CD14-positive monocyte (primary cell): ENCODE measurements around the gene PSMD13. TPM values are rescaled to one million over a fixed set of nuclear protein-coding genes. Genes with fewer than 3 reads are reported as not detected.

Source experiments
- DNase-seq, 3 donors: peaks; one replicate each; pipeline ENCODE4 v3.0.0-alpha.2; 2011 to 2022
- H2AFZ ChIP-seq: 2 replicates; pipeline ENCODE4 v1.6.0; 2012; ENCODE audit warnings: mild to moderate bottlenecking, low read depth, low read length, inconsistent platforms; ENCODE audit not compliant: insufficient read depth, poor library complexity, severe bottlenecking
- H3K27ac ChIP-seq, 2 donors: 1 replicate in 1 of 2; 2 replicates in 1 of 2; pipeline ENCODE4 v1.5.1; 2012 to 2013; ENCODE audit warnings: low read length in 2 of 2, control low read depth in 1 of 2, inconsistent platforms in 1 of 2, low read depth in 1 of 2, mild to moderate bottlenecking in 1 of 2
- H3K27me3 ChIP-seq, 2 donors: one replicate each; pipeline versions ENCODE4 v1.6.0 to v1.6.1; 2011 to 2013; ENCODE audit warnings: low read length in 2 of 2; ENCODE audit not compliant: control insufficient read depth in 2 of 2, insufficient read depth in 2 of 2
- H3K36me3 ChIP-seq, 2 donors: replicated peaks in 1 of 2; 1 replicate in 1 of 2; 2 replicates in 1 of 2; pipeline versions ENCODE4 v1.5.1 to v1.6.1; 2012 to 2013; ENCODE audit warnings: low read length in 2 of 2, control low read depth in 1 of 2, inconsistent platforms in 1 of 2, mild to moderate bottlenecking in 1 of 2; ENCODE audit not compliant: insufficient read depth in 2 of 2, control insufficient read depth in 1 of 2
- H3K4me1 ChIP-seq, 2 donors: 1 replicate in 1 of 2; 2 replicates in 1 of 2; pipeline versions ENCODE4 v1.5.1 to v1.6.1; 2012 to 2013; ENCODE audit warnings: low read length in 2 of 2, control low read depth in 1 of 2, inconsistent platforms in 1 of 2, mild to moderate bottlenecking in 1 of 2, moderate library complexity in 1 of 2; ENCODE audit not compliant: insufficient read depth in 2 of 2, control insufficient read depth in 1 of 2
- H3K4me2 ChIP-seq: replicated peaks from 2 replicates; pipeline ENCODE3; 2012; ENCODE audit warnings: low read length, moderate library complexity, mild to moderate bottlenecking; ENCODE audit not compliant: poor library complexity, severe bottlenecking; ENCODE audit errors: extremely low read depth
- H3K4me3 ChIP-seq, 3 experiments: fragments of 200-600 bp in 1 of 3; sonication (generic) in 1 of 3; replicated peaks in 1 of 3; 1 replicate in 2 of 3; 2 replicates in 1 of 3; pipeline ENCODE4 v1.5.1; 2011 to 2013; ENCODE audit warnings: low read length in 3 of 3, mild to moderate bottlenecking in 3 of 3, control low read depth in 2 of 3, low read depth in 2 of 3, inconsistent platforms in 1 of 3, moderate library complexity in 1 of 3
- H3K79me2 ChIP-seq: 2 replicates; pipeline ENCODE4 v1.6.0; 2012; ENCODE audit warnings: mild to moderate bottlenecking, control low read depth, inconsistent platforms, low read length, moderate library complexity; ENCODE audit not compliant: insufficient read depth
- H3K9ac ChIP-seq: 2 replicates; pipeline ENCODE4 v1.6.0; 2017; ENCODE audit warnings: low read length, mild to moderate bottlenecking; ENCODE audit not compliant: insufficient read depth, poor library complexity, severe bottlenecking
- H3K9me3 ChIP-seq, 2 donors: replicated peaks in 1 of 2; 1 replicate in 1 of 2; 2 replicates in 1 of 2; pipeline versions ENCODE4 v1.5.1 to v1.6.1; 2012 to 2013; ENCODE audit warnings: low read length in 2 of 2, control low read depth in 1 of 2; ENCODE audit not compliant: control insufficient read depth in 1 of 2, insufficient read depth in 1 of 2
- H4K20me1 ChIP-seq: 2 replicates; pipeline ENCODE4 v1.6.0; 2012; ENCODE audit warnings: mild to moderate bottlenecking, low read length, control low read depth, moderate library complexity; ENCODE audit not compliant: insufficient read depth
- H3K27ac Mint-ChIP-seq, 7 donors: one replicate each; pipeline ENCODE4 v1.8.0; 2020; ENCODE audit warnings: mild to moderate bottlenecking in 7 of 7, mixed read lengths in 7 of 7, moderate library complexity in 6 of 7, inconsistent platforms in 2 of 7
- H3K27me3 Mint-ChIP-seq, 3 donors: one replicate each; pipeline ENCODE4 v1.8.0; 2021 to 2022; ENCODE audit warnings: low read depth in 3 of 3, mild to moderate bottlenecking in 3 of 3, mixed read lengths in 3 of 3, moderate library complexity in 3 of 3, inconsistent platforms in 1 of 3
- H3K36me3 Mint-ChIP-seq, 2 donors: one replicate each; pipeline ENCODE4 v1.8.0; 2020; ENCODE audit warnings: mixed read lengths in 2 of 2, inconsistent platforms in 1 of 2, mild to moderate bottlenecking in 1 of 2
- H3K4me1 Mint-ChIP-seq: one replicate; pipeline ENCODE4 v1.8.0; 2020; ENCODE audit warnings: mild to moderate bottlenecking, mixed read lengths
- H3K4me3 Mint-ChIP-seq, 2 donors: one replicate each; pipeline ENCODE4 v1.8.0; 2020; ENCODE audit warnings: mild to moderate bottlenecking in 2 of 2, mixed read lengths in 2 of 2, moderate library complexity in 1 of 2
- H3K9me3 Mint-ChIP-seq, 7 donors: one replicate each; pipeline ENCODE4 v1.8.0; 2020 to 2022; ENCODE audit warnings: mixed read lengths in 7 of 7, mild to moderate bottlenecking in 6 of 7, moderate library complexity in 6 of 7, inconsistent platforms in 2 of 7
- WGBS: methylation state at CpG from one replicate; pipeline ENCODE4 v1.1.5; 2013; ENCODE audit warnings: missing lambda C conversion rate; ENCODE audit not compliant: insufficient coverage; 5-methylcytosine and 5-hydroxymethylcytosine counted together
- intact Hi-C, 2 donors: fragments of 100-400 bp; cut with micrococcal nuclease; formaldehyde crosslinking; loops; one replicate each; pipeline versions ENCODE4 v1.15.0 to v1.15.1; 2023
- polyA plus RNA-seq, 3 donors: library from polyadenylated mRNA; depleted of rRNA in 1 of 3; unstranded in 2 of 3; stranded (reverse) in 1 of 3; fragments of 300-500 nt in 2 of 3; fragments of >200 nt in 1 of 3; fragmentation: Illumina TruSeq in 2 of 3; gene quantifications; 1 replicate in 2 of 3; 2 replicates in 1 of 3; pipeline ENCODE4 v1.2.3, GENCODE V29; 2012 to 2021
- TF ChIP-seq, protein P1 (sequence below): fragments of 200-600 bp; IDR thresholded peaks from one replicate; pipeline ENCODE4 v1.8.0; 2022; ENCODE audit warnings: antibody characterized with exemption, mild to moderate bottlenecking

Gene PSMD13
- polyA plus RNA-seq, 3 donors: 136 to 272 (median 218) TPM

DNA sequence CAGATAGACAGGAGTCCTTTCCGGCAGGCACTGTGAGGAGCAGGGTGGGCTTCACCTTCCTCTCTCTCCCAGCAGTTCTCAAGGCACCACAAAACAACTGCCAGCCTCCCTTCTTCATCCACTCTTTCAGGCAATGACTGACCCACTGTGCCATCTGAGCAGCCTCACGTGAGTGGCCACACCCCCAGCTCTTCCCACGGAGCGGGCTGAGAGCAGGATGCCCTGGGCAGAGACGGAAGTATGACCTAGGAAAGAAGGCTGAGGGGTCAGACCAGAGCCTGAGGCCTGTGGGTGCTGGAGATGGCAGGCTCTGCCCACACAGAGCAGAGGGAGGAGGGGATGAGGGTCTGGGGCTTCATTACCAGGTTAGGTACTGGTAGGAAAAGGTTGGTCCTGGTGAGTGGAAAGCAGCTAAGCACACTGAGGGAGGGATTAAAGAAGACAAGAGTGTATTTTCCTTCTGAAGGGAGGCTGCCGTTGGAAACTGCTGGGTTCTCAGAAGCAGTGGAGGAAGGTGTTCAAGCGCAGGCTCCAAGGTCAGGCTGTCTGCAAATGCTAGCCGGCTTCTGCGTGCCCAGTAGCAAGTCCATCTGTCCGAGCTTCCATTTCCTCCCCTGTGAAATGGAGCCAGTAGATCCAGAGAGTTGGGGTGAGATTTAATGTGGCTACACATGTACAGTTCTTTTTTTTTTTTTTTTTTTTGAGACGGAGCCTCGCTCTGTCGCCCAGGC is 46.0 kb downstream of the PSMD13 start:
- H3K27ac ChIP-seq: no peak overlapping the region
- peaks cover 9 to 20% of the 10 kb centered on the region in 2 donors for H3K36me3 Mint-ChIP-seq
- no peak overlapping the region for H3K4me3 ChIP-seq
- peaks cover 40 to 64% of the 10 kb centered on the region in 2 donors for H3K27me3 ChIP-seq
- peaks cover 62 to 91% (median 64%) of the 10 kb centered on the region in 3 donors for H3K27me3 Mint-ChIP-seq
- H4K20me1 ChIP-seq: peaks cover 5% of the 10 kb centered on the region
- no peaks in the 10 kb centered on the region for H3K79me2 ChIP-seq
- peak overlapping the region in 1 of 7 donors; percentile 75 for H3K27ac Mint-ChIP-seq
- peaks cover 0 to 15% of the 10 kb centered on the region in 2 donors for H3K9me3 ChIP-seq
- DNase-seq: no peak
- H2AFZ ChIP-seq: no peak overlapping the region
- H3K9me3 Mint-ChIP-seq: peaks cover 0 to 26% (median 15%) of the 10 kb centered on the region in 7 donors
- TF ChIP-seq, protein P1, sequence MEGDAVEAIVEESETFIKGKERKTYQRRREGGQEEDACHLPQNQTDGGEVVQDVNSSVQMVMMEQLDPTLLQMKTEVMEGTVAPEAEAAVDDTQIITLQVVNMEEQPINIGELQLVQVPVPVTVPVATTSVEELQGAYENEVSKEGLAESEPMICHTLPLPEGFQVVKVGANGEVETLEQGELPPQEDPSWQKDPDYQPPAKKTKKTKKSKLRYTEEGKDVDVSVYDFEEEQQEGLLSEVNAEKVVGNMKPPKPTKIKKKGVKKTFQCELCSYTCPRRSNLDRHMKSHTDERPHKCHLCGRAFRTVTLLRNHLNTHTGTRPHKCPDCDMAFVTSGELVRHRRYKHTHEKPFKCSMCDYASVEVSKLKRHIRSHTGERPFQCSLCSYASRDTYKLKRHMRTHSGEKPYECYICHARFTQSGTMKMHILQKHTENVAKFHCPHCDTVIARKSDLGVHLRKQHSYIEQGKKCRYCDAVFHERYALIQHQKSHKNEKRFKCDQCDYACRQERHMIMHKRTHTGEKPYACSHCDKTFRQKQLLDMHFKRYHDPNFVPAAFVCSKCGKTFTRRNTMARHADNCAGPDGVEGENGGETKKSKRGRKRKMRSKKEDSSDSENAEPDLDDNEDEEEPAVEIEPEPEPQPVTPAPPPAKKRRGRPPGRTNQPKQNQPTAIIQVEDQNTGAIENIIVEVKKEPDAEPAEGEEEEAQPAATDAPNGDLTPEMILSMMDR: no peak
- peak overlapping the region in 1 of 2 donors; percentile 91 for H3K4me3 Mint-ChIP-seq
- intact Hi-C loops: no loop called here
- H3K4me2 ChIP-seq: no peak overlapping the region
- H3K4me1 ChIP-seq: peaks cover 32 to 41% of the 10 kb centered on the region in 2 donors
- no peaks in the 10 kb centered on the region for H3K36me3 ChIP-seq
- no peak overlapping the region for H3K9ac ChIP-seq
- WGBS: 72% methylated on average over 7 of the region's 13 CpGs
- peaks cover 30% of the 10 kb centered on the region for H3K4me1 Mint-ChIP-seq

DNA sequence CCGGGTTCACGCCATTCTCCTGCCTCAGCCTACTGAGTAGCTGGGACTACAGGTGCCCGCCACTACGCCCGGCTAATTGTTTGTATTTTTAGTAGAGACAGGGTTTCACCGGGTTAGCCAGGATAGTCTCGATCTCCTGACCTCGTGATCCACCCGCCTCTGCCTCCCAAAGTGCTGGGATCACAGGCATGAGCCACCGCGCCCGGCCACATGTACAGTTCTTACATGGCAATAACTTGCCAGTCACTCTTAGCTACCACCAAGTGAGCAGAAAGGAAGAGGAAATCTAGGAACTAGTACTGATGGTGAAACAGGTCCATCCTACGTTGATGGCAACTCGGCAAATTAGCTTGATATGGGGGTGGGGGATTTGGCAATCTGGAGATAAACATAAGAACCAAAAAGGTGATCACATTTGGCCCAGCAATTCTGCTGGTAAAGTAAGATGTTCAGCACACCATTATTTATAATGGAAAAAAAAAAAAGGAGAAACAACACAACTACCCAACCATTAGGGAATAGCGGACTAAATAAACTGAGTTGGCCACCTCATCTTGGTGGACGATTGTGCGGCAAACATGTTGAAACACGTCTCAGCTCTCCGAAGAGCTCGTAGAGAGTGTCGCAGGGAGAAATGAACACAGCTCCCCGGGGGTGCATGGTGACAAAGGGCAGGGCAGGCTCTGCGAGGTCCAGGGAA is 46.8 kb downstream of the PSMD13 start:
- peaks cover 9 to 22% of the 10 kb centered on the region in 2 donors for H3K36me3 Mint-ChIP-seq
- Histone ChIP-seq H3K27ac (no peak overlapping the region), H3K4me3 (no peak overlapping the region), H3K27me3 (peaks cover 35 to 63% of the 10 kb centered on the region in 2 donors), H4K20me1 (peaks cover 5% of the 10 kb centered on the region), H3K9me3 (peaks cover 0 to 14% of the 10 kb centered on the region in 2 donors), H2AFZ (no peak overlapping the region), H3K4me1 (peaks cover 36 to 44% of the 10 kb centered on the region in 2 donors), H3K4me2 (no peak overlapping the region), H3K9ac (no peak overlapping the region), H3K36me3 (no peaks in the 10 kb centered on the region), H3K79me2 (no peaks in the 10 kb centered on the region)
- peaks cover 0 to 26% (median 10%) of the 10 kb centered on the region in 7 donors for H3K9me3 Mint-ChIP-seq
- TF ChIP-seq, protein P1: no peak
- peak overlapping the region in 1 of 2 donors; percentile 41 for H3K4me3 Mint-ChIP-seq
- H3K4me1 Mint-ChIP-seq: peaks cover 33% of the 10 kb centered on the region
- intact Hi-C loops: no loop called here
- peaks cover 60 to 90% (median 63%) of the 10 kb centered on the region in 3 donors for H3K27me3 Mint-ChIP-seq
- H3K27ac Mint-ChIP-seq: peak overlapping the region in 2 of 7 donors; percentile 19 to 64
- DNase-seq: no peak
- WGBS: 90% methylated on average over 14 of the region's 23 CpGs
